IPS-18c (cell line): ENCODE results near the gene CFAP45.

ENCODE experiments used
- H3K4me3 ChIP-seq: 2 replicates; pipeline ENCODE4 v1.7.0; 2013; ENCODE audit warnings: low read depth, mild to moderate bottlenecking, low read length, moderate library complexity; ENCODE audit not compliant: insufficient read depth
- H3K9me3 ChIP-seq: one replicate; pipeline ENCODE4 v1.6.1; 2013; ENCODE audit warnings: mild to moderate bottlenecking, low read length, moderate library complexity; ENCODE audit not compliant: control insufficient read depth, insufficient read depth

The CFAP45 gene

GRCh38 chr1:159870704-159871103, 29.3 kb downstream of the CFAP45 start:
- Histone ChIP-seq H3K4me3 (no peak overlapping the region), H3K9me3 (peaks cover 2% of the 10 kb centered on the region)

- peaks cover 2% of the 10 kb centered on the region for H3K9me3 ChIP-seq
Measured at GRCh38 chr1:159869607-159870006, 30.4 kb downstream of the CFAP45 start.

GRCh38 chr1:159869173-159869572, 30.8 kb downstream of the CFAP45 start:
- Histone ChIP-seq H3K9me3 (peaks cover 2% of the 10 kb centered on the region), H3K4me3 (no peak overlapping the region)

More at GRCh38 chr1:159869607-159870006, 30.4 kb downstream of the CFAP45 start:
- no peak overlapping the region for H3K4me3 ChIP-seq

GRCh38 chr1:159868766-159869165, 31.2 kb downstream of the CFAP45 start:
- peaks cover 2% of the 10 kb centered on the region for H3K9me3 ChIP-seq
- no peak overlapping the region for H3K4me3 ChIP-seq

GRCh38 chr1:159867664-159868026, 32.3 kb downstream of the CFAP45 start:
- no peak overlapping the region for H3K4me3 ChIP-seq
- no peaks in the 10 kb centered on the region for H3K9me3 ChIP-seq

GRCh38 chr1:159866905-159867663, 32.9 kb downstream of the CFAP45 start:
- no peak overlapping the region for H3K4me3 ChIP-seq
- H3K9me3 ChIP-seq, result no peaks in the 10 kb centered on the region

GRCh38 chr1:159866066-159866465, 33.9 kb downstream of the CFAP45 start:
- Histone ChIP-seq H3K4me3 (no peak overlapping the region), H3K9me3 (no peaks in the 10 kb centered on the region)

- H3K9me3 ChIP-seq, result no peaks in the 10 kb centered on the region
- H3K4me3 ChIP-seq, result no peak overlapping the region
Measured at GRCh38 chr1:159864262-159864661, 35.7 kb downstream of the CFAP45 start.

GRCh38 chr1:159862557-159862956, 37.4 kb downstream of the CFAP45 start, which contains the start of gene VSIG8:
Gene VSIG8 (minus strand): TSS chr1:159862657. CDS start chr1:159862521, 136 bp downstream.
- no peak within 1 kb of the TSS for H3K4me3 ChIP-seq
- no peaks in the 10 kb centered on the region for H3K9me3 ChIP-seq

GRCh38 chr1:159862031-159862430, 37.9 kb downstream of the CFAP45 start:
- no peaks in the 10 kb centered on the region for H3K9me3 ChIP-seq
- no peak overlapping the region for H3K4me3 ChIP-seq

- Histone ChIP-seq H3K9me3 (no peaks in the 10 kb centered on the region), H3K4me3 (no peak overlapping the region)
Measured at GRCh38 chr1:159861218-159861617, 38.7 kb downstream of the CFAP45 start.

GRCh38 chr1:159860456-159860855, 39.5 kb downstream of the CFAP45 start:
- Histone ChIP-seq H3K4me3 (no peak overlapping the region), H3K9me3 (no peaks in the 10 kb centered on the region)

- Histone ChIP-seq H3K4me3 (no peak overlapping the region), H3K9me3 (no peaks in the 10 kb centered on the region)
Measured at GRCh38 chr1:159859767-159860322, 40.1 kb downstream of the CFAP45 start.

- no peak overlapping the region for H3K4me3 ChIP-seq
- H3K9me3 ChIP-seq, result peaks cover 3% of the 10 kb centered on the region
Measured at GRCh38 chr1:159857889-159858288, 42.1 kb downstream of the CFAP45 start.

GRCh38 chr1:159856576-159856975, 43.4 kb downstream of the CFAP45 start:
- Histone ChIP-seq H3K4me3 (no peak overlapping the region), H3K9me3 (peaks cover 3% of the 10 kb centered on the region)

- H3K9me3 ChIP-seq, result peaks cover 3% of the 10 kb centered on the region
- H3K4me3 ChIP-seq, result no peak overlapping the region
Measured at GRCh38 chr1:159855709-159856108, 44.3 kb downstream of the CFAP45 start.

GRCh38 chr1:159854693-159855192, 45.2 kb downstream of the CFAP45 start:
- Histone ChIP-seq H3K4me3 (peak overlapping the region; percentile 63), H3K9me3 (peaks cover 3% of the 10 kb centered on the region)

- peaks cover 3% of the 10 kb centered on the region for H3K9me3 ChIP-seq
- H3K4me3 ChIP-seq, result peak overlapping the region; percentile 63
Measured at GRCh38 chr1:159854116-159854692, 45.8 kb downstream of the CFAP45 start.
